Vagina (tissue), 2 donors: ENCODE measurements around the gene RIC1.

Experiments
- CTCF ChIP-seq, 3 experiments: fragments of 450-650 bp in 2 of 3; fragments of 200-600 bp in 1 of 3; sonication (generic) in 1 of 3; IDR thresholded peaks; one replicate each; pipeline ENCODE4 v1.5.1; 2017 to 2019; ENCODE audit warnings: antibody characterized with exemption in 3 of 3, mild to moderate bottlenecking in 2 of 3, moderate library complexity in 2 of 3
- POLR2A ChIP-seq, 2 donors: fragments of 450-650 bp; IDR thresholded peaks; one replicate each; pipeline ENCODE4 v1.6.1; 2017; ENCODE audit warnings: antibody characterized with exemption in 2 of 2, mild to moderate bottlenecking in 2 of 2, moderate library complexity in 2 of 2

GRCh38 chr9:5622016-5622415 is 6.9 kb upstream of the RIC1 start:
- TF ChIP-seq POLR2A (IDR thresholded peaks at IDR 0.05) (no peak), CTCF (IDR thresholded peaks at IDR 0.05) (no peak)
